Endodermal cell (in vitro differentiated cells): ENCODE data around the gene DPM1. TPM values are rescaled to one million over a fixed set of nuclear protein-coding genes. Genes with fewer than 3 reads are reported as not detected.

ENCODE experiments used
- DNase-seq: peaks from one replicate; pipeline ENCODE4 v3.0.0-alpha.2; 2017
- H3K27ac ChIP-seq: 2 replicates; pipeline ENCODE4 v1.5.1; 2013; ENCODE audit warnings: mild to moderate bottlenecking, low read depth, low read length, moderate library complexity
- H3K27me3 ChIP-seq: 2 replicates; pipeline ENCODE4 v1.6.1; 2013; ENCODE audit warnings: mild to moderate bottlenecking, low read length, moderate library complexity; ENCODE audit not compliant: insufficient read depth, control insufficient read depth, poor library complexity, severe bottlenecking
- H3K36me3 ChIP-seq: 2 replicates; pipeline ENCODE4 v1.7.0; 2013; ENCODE audit warnings: mild to moderate bottlenecking, low read length, moderate library complexity; ENCODE audit not compliant: control insufficient read depth, insufficient read depth
- H3K4me1 ChIP-seq: one replicate; pipeline ENCODE4 v1.7.0; 2013; ENCODE audit warnings: low read length; ENCODE audit not compliant: control insufficient read depth, insufficient read depth
- H3K4me3 ChIP-seq: 2 replicates; pipeline ENCODE4 v1.5.1; 2013; ENCODE audit warnings: mild to moderate bottlenecking, low read length, moderate library complexity
- H3K9ac ChIP-seq: 2 replicates; pipeline ENCODE4 v1.6.1; 2013; ENCODE audit warnings: mild to moderate bottlenecking, low read length, moderate library complexity; ENCODE audit not compliant: poor library complexity, severe bottlenecking; ENCODE audit errors: extremely low read depth
- H3K9me3 ChIP-seq: 2 replicates; pipeline ENCODE4 v1.6.1; 2013; ENCODE audit warnings: mild to moderate bottlenecking, low read length, moderate library complexity; ENCODE audit not compliant: control insufficient read depth
- H3K27ac Mint-ChIP-seq: 2 replicates; pipeline ENCODE4 v1.8.0; 2020; ENCODE audit warnings: mixed read lengths
- H3K27me3 Mint-ChIP-seq: 2 replicates; pipeline ENCODE4 v1.8.0; 2021; ENCODE audit warnings: mild to moderate bottlenecking, mixed read lengths; ENCODE audit not compliant: insufficient read depth
- H3K36me3 Mint-ChIP-seq: 2 replicates; pipeline ENCODE4 v1.8.0; 2020; ENCODE audit warnings: low read depth, mixed read lengths
- H3K4me1 Mint-ChIP-seq: 2 replicates; pipeline ENCODE4 v1.8.0; 2020; ENCODE audit warnings: mixed read lengths
- H3K4me3 Mint-ChIP-seq: 2 replicates; pipeline ENCODE4 v1.8.0; 2020; ENCODE audit warnings: mild to moderate bottlenecking, moderate library complexity, mixed read lengths
- H3K9me3 Mint-ChIP-seq: 2 replicates; pipeline ENCODE4 v1.8.0; 2020; ENCODE audit warnings: mild to moderate bottlenecking, mixed read lengths
- CTCF ChIP-seq: fragments of 200-600 bp; sonication (generic); conservative IDR thresholded peaks from 2 replicates; pipeline ENCODE4 v1.5.0; 2021; ENCODE audit warnings: antibody characterized with exemption, mild to moderate bottlenecking
- WGBS, 2 experiments: methylation state at CpG; one replicate each; pipeline versions ENCODE4 v1.1.5 to v1.1.7; 2013; ENCODE audit warnings: missing lambda C conversion rate in 2 of 2, mixed read lengths in 1 of 2; ENCODE audit not compliant: insufficient coverage in 1 of 2, insufficient read length in 1 of 2; 5-methylcytosine and 5-hydroxymethylcytosine counted together
- total RNA-seq, 2 donors: library from RNA; stranded (reverse); fragmentation: NEBNext Ultra II Directional in 1 of 2; extraction: Animal tissue kit (Norgen Biotek cat#: 25700) in 1 of 2; gene quantifications; 2 replicates in 1 of 2; 3 replicates in 1 of 2; pipeline ENCODE4 v1.2.1, GENCODE V29; 2021

DPM1 gene
- total RNA-seq, 2 donors from 2014 or later = 54.9 to 58.8 TPM

GRCh38 chr20:50895111-50895830 lies 63.1 kb downstream of the DPM1 start:
- Mint-ChIP-seq H3K4me3 (no peak overlapping the region), H3K36me3 (peaks cover 87% of the 10 kb centered on the region), H3K27ac (no peak overlapping the region), H3K27me3 (no peaks in the 10 kb centered on the region), H3K4me1 (peaks cover 8% of the 10 kb centered on the region), H3K9me3 (no peaks in the 10 kb centered on the region)
- TF ChIP-seq CTCF = no peak
- Histone ChIP-seq H3K9me3 (no peaks in the 10 kb centered on the region), H3K4me1 (no peaks in the 10 kb centered on the region), H3K4me3 (no peak overlapping the region), H3K36me3 (peaks cover 100% of the 10 kb centered on the region), H3K9ac (no peak overlapping the region), H3K27me3 (no peaks in the 10 kb centered on the region), H3K27ac (no peak overlapping the region)
- DNase-seq = no peak
- WGBS, 2 experiments = 93 to 97% methylated on average over 5 to 8 of the region's 8 CpGs

DNA sequence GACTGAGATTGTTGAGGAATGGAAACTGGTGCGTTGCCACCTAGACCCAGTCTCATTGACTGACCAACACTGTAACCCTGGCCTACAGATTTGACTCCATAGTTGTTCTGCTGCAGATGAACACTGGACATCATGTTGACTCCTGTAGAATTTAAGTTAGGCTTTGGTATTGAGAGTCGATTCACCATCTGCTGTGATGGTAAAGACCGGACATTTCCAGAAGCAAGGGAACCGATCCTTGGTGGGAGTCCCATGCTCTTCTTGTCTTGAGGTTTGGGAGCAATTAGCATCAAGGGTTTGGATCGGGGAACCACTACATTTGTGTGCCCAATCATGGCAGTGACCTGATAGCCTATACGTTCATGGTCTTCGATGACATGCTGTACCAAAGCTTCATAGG lies 64.7 kb downstream of the DPM1 start:
- Histone ChIP-seq H3K9me3 (no peaks in the 10 kb centered on the region), H3K27ac (no peak overlapping the region), H3K27me3 (no peaks in the 10 kb centered on the region), H3K9ac (no peak overlapping the region), H3K4me1 (no peaks in the 10 kb centered on the region), H3K36me3 (peaks cover 99% of the 10 kb centered on the region), H3K4me3 (no peak overlapping the region)
- H3K36me3 Mint-ChIP-seq = peaks cover 88% of the 10 kb centered on the region
- peak overlapping the region; percentile 35 for H3K27ac Mint-ChIP-seq
- H3K27me3 Mint-ChIP-seq = no peaks in the 10 kb centered on the region
- no peaks in the 10 kb centered on the region for H3K9me3 Mint-ChIP-seq
- DNase-seq = no peak
- H3K4me1 Mint-ChIP-seq = peaks cover 8% of the 10 kb centered on the region
- no peak for TF ChIP-seq CTCF
- WGBS, 2 experiments = 94 to 97% methylated on average over 5 to 7 of the region's 7 CpGs
- no peak overlapping the region for H3K4me3 Mint-ChIP-seq

- no peak overlapping the region for H3K4me3 ChIP-seq
These were observed 65.9 kb downstream of the DPM1 start for GRCh38 chr20:50892394-50892793.

More at GRCh38 chr20:50892394-50892793, 65.9 kb downstream of the DPM1 start:
- no peak for DNase-seq
- no peaks in the 10 kb centered on the region for H3K4me1 ChIP-seq
- H3K9me3 ChIP-seq = no peaks in the 10 kb centered on the region
- no peak overlapping the region for H3K27ac ChIP-seq
- no peaks in the 10 kb centered on the region for H3K27me3 ChIP-seq
- peaks cover 91% of the 10 kb centered on the region for H3K36me3 ChIP-seq
- no peak for TF ChIP-seq CTCF
- Mint-ChIP-seq H3K27me3 (no peaks in the 10 kb centered on the region), H3K27ac (no peak overlapping the region), H3K9me3 (no peaks in the 10 kb centered on the region), H3K4me3 (no peak overlapping the region), H3K36me3 (peaks cover 86% of the 10 kb centered on the region), H3K4me1 (peaks cover 4% of the 10 kb centered on the region)
- no peak overlapping the region for H3K9ac ChIP-seq
- WGBS, 2 experiments = 94 to 95% methylated on average over 8 of the region's 8 CpGs
